ENCODE results near the gene PDE4C. TPM values are rescaled to one million over a fixed set of nuclear protein-coding genes. Genes with fewer than 3 reads are reported as not detected.

Gene PDE4C
- total and polyA plus RNA-seq, 2 experiments from 2014 or later, result 1.1 to 8.3 TPM

DNA sequence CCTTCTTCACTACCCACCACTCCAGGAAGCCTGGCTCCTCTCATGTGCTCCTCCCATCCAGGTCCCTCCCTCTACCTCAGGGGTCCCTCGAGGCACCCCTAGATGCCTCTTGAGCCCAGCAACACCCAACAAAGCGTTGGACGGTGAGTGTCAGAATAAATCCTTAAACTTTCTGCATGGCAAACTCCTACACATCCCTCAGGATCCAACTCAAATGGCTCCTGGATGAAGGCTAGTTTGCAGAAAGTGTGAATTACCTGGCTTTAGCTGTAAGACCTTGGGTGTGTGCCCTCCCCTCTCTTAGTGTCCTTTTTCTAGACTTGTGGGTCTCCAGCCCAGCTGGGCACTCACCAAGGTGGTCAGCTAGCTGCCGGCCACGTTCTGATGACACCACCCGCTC, 27.9 kb downstream of the PDE4C start:
- no peaks in the 10 kb centered on the region for H3K27me3 ChIP-seq
- peaks cover 10% of the 10 kb centered on the region for H3K4me1 ChIP-seq (ENCODE audit: low read depth)
- no peaks in the 10 kb centered on the region for H3K9me3 ChIP-seq (ENCODE audit: low read depth)
- no peak for DNase-seq (ENCODE audit: low read depth in 1 of 2, low spot score in 1 of 2)
- H3K4me3 ChIP-seq, result no peak overlapping the region
- TF ChIP-seq, protein P1, sequence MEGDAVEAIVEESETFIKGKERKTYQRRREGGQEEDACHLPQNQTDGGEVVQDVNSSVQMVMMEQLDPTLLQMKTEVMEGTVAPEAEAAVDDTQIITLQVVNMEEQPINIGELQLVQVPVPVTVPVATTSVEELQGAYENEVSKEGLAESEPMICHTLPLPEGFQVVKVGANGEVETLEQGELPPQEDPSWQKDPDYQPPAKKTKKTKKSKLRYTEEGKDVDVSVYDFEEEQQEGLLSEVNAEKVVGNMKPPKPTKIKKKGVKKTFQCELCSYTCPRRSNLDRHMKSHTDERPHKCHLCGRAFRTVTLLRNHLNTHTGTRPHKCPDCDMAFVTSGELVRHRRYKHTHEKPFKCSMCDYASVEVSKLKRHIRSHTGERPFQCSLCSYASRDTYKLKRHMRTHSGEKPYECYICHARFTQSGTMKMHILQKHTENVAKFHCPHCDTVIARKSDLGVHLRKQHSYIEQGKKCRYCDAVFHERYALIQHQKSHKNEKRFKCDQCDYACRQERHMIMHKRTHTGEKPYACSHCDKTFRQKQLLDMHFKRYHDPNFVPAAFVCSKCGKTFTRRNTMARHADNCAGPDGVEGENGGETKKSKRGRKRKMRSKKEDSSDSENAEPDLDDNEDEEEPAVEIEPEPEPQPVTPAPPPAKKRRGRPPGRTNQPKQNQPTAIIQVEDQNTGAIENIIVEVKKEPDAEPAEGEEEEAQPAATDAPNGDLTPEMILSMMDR (IDR thresholded peaks at IDR 0.05; ENCODE audit: low read depth, low read length), result no peak
- H3K36me3 ChIP-seq, result peaks cover 15% of the 10 kb centered on the region
- H3K27ac ChIP-seq, result peak overlapping the region; percentile 9

DNA sequence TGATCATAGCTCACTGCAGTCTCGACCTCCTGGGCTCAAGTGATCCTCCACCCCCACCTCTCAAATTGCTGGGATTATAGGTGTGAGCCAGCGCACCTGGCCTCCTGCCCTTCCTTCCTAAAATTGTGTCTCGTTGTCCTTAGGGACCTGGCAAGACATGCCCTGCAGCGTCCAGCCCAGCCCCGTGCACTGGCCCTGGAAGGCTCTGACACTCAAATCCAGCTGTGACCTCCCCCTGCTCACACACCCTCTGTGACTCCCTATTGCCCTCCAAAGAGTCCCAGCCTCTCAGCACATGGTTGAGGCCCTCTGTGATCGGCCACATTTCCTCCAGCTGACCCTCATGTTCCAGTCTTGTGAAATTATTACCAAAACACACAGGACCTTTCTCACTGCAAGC, 28.3 kb downstream of the PDE4C start:
- TF ChIP-seq, protein P1 (IDR thresholded peaks at IDR 0.05; ENCODE audit: low read depth, low read length), result no peak
- no peaks in the 10 kb centered on the region for H3K27me3 ChIP-seq
- peak overlapping the region; percentile 9 for H3K27ac ChIP-seq
- no peak for DNase-seq (ENCODE audit: low read depth in 1 of 2, low spot score in 1 of 2)
- H3K36me3 ChIP-seq, result peaks cover 15% of the 10 kb centered on the region
- H3K4me1 ChIP-seq (ENCODE audit: low read depth), result peaks cover 8% of the 10 kb centered on the region
- no peak overlapping the region for H3K4me3 ChIP-seq
- no peaks in the 10 kb centered on the region for H3K9me3 ChIP-seq (ENCODE audit: low read depth)

DNA sequence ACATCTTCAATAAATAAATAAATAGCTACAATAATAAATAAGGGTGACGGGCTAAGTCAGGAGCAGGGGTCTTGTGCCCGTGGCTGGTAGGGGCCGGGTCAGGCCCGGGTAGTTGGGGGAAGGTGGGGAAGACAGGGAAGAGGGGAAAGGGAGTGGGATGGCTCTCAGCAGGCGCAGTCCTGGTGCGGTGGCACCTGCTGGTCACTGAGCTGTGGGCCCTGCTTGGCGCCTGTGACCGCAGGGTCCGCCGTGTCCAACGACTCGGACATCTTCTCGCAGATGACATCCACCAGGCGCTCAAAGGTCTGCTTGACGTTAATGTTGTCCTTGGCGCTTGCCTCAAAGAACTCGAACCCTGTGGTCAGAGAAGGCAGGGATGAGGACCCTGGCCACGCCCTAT, 28.9 kb downstream of the PDE4C start:
- Histone ChIP-seq H3K9me3 (ENCODE audit: low read depth) (no peaks in the 10 kb centered on the region), H3K27ac (no peak overlapping the region), H3K4me1 (ENCODE audit: low read depth) (peaks cover 7% of the 10 kb centered on the region), H3K36me3 (peaks cover 15% of the 10 kb centered on the region), H3K27me3 (no peaks in the 10 kb centered on the region), H3K4me3 (no peak overlapping the region)
- no peak for DNase-seq (ENCODE audit: low read depth in 1 of 2, low spot score in 1 of 2)
- TF ChIP-seq, protein P1 (IDR thresholded peaks at IDR 0.05; ENCODE audit: low read depth, low read length), result no peak

DNA sequence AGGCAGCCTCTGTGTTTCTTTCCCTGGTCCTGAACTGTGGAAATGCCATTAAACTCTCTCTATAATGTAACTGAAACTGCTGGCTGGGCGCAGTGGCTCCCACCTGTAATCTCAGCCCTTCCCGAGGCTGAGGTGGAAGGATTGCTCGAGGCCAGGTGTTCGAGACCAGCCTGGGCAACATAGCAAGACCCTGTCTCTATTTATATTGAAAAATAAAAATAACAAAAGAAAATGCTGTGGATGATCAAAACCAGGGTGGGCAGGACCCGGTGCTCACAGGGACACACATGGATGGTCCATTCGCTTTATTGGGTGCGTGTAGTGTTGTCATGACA, 29.8 kb downstream of the PDE4C start:
- H3K27ac ChIP-seq, result no peak overlapping the region
- no peak for DNase-seq (ENCODE audit: low read depth in 1 of 2, low spot score in 1 of 2)
- TF ChIP-seq, protein P1 (IDR thresholded peaks at IDR 0.05; ENCODE audit: low read depth, low read length), result no peak
- peaks cover 7% of the 10 kb centered on the region for H3K4me1 ChIP-seq (ENCODE audit: low read depth)
- H3K27me3 ChIP-seq, result no peaks in the 10 kb centered on the region
- H3K4me3 ChIP-seq, result no peak overlapping the region
- H3K36me3 ChIP-seq, result peaks cover 12% of the 10 kb centered on the region
- no peaks in the 10 kb centered on the region for H3K9me3 ChIP-seq (ENCODE audit: low read depth)

DNA sequence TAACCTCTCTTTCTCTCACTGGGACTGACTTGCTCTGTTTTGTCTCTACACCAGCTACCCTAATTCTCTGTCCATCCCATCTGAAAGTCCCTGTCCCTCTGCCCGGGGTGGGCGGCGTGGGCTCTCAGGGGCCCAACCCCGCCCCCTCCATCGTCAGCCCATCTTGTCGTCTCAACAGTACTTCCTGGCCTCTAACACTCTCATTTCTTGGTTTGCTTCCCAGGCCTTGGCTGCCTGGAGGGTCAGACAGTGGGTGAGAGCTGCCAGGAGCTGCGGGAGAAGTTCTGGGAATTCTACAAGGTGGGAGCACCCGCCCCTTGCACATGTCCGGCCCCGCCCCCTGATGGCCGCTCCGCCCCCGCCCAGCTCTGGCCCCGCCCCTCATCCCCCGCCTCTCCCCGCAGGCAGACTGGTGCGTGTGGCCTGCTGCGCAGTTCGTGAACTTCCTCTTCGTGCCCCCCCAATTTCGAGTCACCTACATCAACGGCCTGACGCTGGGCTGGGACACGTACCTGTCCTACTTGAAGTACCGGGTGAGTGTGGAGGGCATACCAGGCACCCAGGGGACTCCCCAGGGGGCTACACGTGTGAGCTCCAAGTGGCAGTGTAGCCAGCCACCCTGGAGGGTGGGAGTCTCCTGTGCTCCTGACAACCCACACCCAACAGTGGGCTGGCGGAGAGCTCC, 31.5 kb downstream of the PDE4C start:
- H3K27ac ChIP-seq, result no peak overlapping the region
- peak; percentile 35 to 77 for DNase-seq (ENCODE audit: low read depth in 1 of 2, low spot score in 1 of 2)
- peaks cover 7% of the 10 kb centered on the region for H3K36me3 ChIP-seq
- peaks cover 7% of the 10 kb centered on the region for H3K4me1 ChIP-seq (ENCODE audit: low read depth)
- H3K9me3 ChIP-seq (ENCODE audit: low read depth), result no peaks in the 10 kb centered on the region
- TF ChIP-seq, protein P1 (IDR thresholded peaks at IDR 0.05; ENCODE audit: low read depth, low read length), result no peak
- H3K27me3 ChIP-seq, result no peaks in the 10 kb centered on the region
- no peak overlapping the region for H3K4me3 ChIP-seq

All from cardiac muscle cell (in vitro differentiated cells and primary cell).